HEK293 (cell line): ENCODE data around the gene ANTXR1.
"Not testable (repeated sequence)": the region's sequence is repeated elsewhere in the genome, so short reads cannot be mapped to it uniquely, and the experiment has no call there.

Experiments used
- ZNF175 ChIP-seq: fragments of 450-650 bp; formaldehyde crosslinking; IDR thresholded peaks from 2 replicates; pipeline ENCODE4 v1.5.1; 2016; ENCODE audit warnings: missing biosample characterization, missing genetic modification characterization
- ZNF544 ChIP-seq: fragments of 450-650 bp; formaldehyde crosslinking; IDR thresholded peaks from 2 replicates; pipeline ENCODE4 v1.5.0; 2017; ENCODE audit warnings: missing biosample characterization, missing genetic modification characterization
- ZSCAN30 ChIP-seq: fragments of 450-650 bp; IDR thresholded peaks from 2 replicates; pipeline ENCODE4 v1.5.1; 2018; ENCODE audit warnings: missing biosample characterization, mild to moderate bottlenecking, missing genetic modification characterization, moderate library complexity
- TF ChIP-seq, protein P1 (sequence below): fragments of 450-650 bp; formaldehyde crosslinking; IDR thresholded peaks from 2 replicates; pipeline ENCODE4 v1.5.1; 2016; ENCODE audit warnings: missing biosample characterization, missing genetic modification characterization
- TF ChIP-seq, protein P2 (sequence below): fragments of 450-650 bp; formaldehyde crosslinking; IDR thresholded peaks from 2 replicates; pipeline ENCODE4 v1.5.1; 2016; ENCODE audit warnings: missing biosample characterization, missing genetic modification characterization

DNA sequence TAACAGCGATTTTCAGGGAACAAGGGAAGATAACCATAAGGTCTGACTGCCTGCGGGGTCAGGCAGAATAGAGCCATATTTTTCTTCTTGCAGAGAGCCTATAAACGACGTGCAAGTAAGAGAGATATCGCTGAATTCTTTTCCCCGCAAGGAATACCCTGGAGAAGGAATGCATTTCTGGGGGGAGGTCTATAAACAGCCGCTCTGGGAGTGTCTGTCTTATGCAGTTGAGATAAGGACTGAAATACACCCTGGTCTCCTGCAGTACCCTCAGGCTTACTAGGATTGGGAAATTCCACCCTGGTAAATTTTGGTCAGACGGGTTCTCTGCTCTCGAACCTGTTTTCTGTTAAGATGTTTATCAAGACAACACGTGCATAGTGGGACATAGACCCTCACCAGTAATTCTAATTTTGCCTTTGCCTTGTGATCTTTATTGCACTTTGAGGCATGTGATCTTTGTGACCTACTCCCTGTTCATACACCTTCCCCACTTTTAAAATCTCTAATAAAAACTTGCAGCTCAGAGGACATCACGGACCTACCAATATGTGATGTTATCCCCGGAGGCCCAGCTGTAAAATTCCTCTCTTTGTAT lies 247.1 kb downstream of the ANTXR1 start:
- TF ChIP-seq, protein P1, sequence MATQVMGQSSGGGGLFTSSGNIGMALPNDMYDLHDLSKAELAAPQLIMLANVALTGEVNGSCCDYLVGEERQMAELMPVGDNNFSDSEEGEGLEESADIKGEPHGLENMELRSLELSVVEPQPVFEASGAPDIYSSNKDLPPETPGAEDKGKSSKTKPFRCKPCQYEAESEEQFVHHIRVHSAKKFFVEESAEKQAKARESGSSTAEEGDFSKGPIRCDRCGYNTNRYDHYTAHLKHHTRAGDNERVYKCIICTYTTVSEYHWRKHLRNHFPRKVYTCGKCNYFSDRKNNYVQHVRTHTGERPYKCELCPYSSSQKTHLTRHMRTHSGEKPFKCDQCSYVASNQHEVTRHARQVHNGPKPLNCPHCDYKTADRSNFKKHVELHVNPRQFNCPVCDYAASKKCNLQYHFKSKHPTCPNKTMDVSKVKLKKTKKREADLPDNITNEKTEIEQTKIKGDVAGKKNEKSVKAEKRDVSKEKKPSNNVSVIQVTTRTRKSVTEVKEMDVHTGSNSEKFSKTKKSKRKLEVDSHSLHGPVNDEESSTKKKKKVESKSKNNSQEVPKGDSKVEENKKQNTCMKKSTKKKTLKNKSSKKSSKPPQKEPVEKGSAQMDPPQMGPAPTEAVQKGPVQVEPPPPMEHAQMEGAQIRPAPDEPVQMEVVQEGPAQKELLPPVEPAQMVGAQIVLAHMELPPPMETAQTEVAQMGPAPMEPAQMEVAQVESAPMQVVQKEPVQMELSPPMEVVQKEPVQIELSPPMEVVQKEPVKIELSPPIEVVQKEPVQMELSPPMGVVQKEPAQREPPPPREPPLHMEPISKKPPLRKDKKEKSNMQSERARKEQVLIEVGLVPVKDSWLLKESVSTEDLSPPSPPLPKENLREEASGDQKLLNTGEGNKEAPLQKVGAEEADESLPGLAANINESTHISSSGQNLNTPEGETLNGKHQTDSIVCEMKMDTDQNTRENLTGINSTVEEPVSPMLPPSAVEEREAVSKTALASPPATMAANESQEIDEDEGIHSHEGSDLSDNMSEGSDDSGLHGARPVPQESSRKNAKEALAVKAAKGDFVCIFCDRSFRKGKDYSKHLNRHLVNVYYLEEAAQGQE = not testable (repeated sequence)
- TF ChIP-seq ZNF175, ZNF544, ZSCAN30 (tag by site-specific recombination): not testable (repeated sequence)
- TF ChIP-seq, protein P2, sequence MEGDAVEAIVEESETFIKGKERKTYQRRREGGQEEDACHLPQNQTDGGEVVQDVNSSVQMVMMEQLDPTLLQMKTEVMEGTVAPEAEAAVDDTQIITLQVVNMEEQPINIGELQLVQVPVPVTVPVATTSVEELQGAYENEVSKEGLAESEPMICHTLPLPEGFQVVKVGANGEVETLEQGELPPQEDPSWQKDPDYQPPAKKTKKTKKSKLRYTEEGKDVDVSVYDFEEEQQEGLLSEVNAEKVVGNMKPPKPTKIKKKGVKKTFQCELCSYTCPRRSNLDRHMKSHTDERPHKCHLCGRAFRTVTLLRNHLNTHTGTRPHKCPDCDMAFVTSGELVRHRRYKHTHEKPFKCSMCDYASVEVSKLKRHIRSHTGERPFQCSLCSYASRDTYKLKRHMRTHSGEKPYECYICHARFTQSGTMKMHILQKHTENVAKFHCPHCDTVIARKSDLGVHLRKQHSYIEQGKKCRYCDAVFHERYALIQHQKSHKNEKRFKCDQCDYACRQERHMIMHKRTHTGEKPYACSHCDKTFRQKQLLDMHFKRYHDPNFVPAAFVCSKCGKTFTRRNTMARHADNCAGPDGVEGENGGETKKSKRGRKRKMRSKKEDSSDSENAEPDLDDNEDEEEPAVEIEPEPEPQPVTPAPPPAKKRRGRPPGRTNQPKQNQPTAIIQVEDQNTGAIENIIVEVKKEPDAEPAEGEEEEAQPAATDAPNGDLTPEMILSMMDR (tag by site-specific recombination) = not testable (repeated sequence)
